T-helper 1 cell (primary cell): Measurements from ENCODE around the gene GJD4.

Experiments used
- DNase-seq, 5 donors: peaks; one replicate each; pipeline ENCODE4 v3.0.0-alpha.2; 2012 to 2020
- total RNA-seq, 4 donors: gene quantifications; one replicate each; lab custom pipeline; 2026; lab: John Stamatoyannopoulos, UW

GJD4 gene, protein sequence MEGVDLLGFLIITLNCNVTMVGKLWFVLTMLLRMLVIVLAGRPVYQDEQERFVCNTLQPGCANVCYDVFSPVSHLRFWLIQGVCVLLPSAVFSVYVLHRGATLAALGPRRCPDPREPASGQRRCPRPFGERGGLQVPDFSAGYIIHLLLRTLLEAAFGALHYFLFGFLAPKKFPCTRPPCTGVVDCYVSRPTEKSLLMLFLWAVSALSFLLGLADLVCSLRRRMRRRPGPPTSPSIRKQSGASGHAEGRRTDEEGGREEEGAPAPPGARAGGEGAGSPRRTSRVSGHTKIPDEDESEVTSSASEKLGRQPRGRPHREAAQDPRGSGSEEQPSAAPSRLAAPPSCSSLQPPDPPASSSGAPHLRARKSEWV
- total RNA-seq: 0 reads per million in 4 donors

DNA sequence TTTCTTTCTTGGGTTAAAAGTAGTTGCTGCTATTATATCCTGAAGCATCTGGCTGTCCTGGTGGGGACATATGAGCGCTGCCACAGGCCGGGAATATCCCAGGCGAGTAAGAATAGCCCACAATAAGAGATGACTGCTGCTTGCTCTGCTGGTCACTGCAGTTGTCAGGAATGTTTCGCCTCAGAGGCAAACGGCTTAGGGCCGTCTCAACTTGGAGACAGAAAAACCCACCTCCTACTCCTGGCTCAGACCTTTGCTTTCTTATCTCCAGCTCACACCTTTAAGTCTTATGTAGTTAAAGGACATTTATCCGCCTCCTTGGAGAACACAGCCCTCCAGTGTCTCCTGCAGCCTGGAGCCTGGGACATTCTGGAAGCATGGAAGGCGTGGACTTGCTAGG lies at the start of gene GJD4:
TSS of gene GJD4 (plus strand) at position 151 of the 400 bp plus-strand sequence. CDS start at position 378, 227 bp downstream.
- DNase-seq: no peak

DNA sequence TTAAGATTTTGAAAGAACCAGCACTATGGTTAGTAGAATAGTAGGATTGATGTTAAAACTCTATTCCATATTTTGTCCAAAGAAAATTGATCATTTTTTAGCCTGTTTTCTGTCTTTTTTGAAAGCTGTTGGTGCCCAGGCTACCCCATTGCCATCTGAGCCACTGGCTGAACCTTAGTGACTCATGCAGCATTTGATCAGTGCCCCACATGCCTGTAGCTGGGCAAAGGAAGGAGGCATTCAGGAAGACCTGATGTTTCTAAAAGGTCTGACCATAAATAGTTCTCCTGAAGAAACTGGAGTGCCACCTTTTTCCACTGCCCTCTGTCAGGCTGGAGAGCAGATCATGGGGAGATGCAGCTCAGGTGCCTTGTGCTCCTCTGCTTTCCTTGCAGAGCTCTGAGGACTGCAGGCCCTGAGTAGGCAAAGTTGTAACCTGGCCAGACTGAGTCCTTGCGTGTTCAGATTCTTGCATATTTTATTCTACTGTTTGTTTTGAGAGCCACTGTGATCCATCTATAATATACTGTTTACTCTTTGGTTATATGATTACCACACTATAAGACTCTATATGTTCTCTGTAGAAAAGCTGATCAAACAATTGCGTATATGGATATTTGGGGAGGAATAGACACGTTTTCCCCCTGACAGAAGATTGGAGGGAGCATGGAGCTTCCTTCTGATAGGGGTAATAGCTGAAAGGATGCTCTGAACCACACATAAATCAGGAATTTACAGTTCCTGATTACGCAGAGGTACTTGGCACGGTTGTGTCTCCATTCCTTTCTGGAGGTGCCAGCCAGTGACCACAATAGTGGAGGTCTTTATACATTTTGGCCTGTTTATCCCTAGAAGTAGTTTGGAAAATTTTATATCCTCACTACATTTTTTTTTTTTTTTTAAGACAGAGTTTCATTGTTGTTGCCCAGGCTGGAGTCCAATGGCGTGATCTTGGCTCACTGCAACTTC lies 48.9 kb upstream of the GJD4 start:
- DNase-seq: no peak

DNA sequence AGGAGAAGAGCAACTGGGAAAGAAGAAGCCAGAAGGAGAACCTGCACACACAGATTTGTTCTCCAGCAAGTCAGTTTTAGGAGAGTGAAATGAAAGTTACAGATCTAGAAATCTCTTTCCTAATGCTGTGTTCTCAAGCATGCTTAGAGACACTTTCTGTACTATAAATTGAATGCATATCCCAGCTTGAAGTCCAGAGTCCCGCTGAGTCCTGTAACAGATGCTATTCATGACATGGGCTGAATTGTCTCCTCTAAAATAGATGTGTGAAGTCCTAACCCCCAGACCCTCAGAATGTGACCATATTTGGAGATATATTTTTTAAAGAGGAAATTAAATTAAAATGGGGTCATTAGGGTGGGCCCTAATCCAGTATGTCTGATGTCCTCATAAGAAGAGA lies 46.9 kb upstream of the GJD4 start:
- DNase-seq: no peak

DNA sequence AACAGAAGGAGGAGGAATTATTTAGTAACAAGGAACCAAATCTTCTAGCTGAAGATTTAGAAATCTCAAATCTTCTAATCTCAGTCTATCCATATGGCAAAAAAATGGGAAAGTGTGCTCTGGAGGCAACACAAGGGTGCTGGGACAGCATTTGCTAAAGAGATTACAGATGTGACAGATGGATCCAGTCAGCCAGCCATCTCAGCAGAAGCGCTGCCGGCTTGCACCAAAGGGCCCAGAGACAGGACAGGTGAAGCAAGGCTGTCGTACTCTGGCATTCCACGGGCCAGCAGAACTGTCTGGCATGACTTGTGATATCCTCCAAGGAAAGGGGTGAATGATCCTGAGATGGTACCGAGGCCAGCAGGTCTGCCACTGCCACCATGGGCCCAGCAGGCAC lies 45.7 kb upstream of the GJD4 start:
- DNase-seq: no peak

DNA sequence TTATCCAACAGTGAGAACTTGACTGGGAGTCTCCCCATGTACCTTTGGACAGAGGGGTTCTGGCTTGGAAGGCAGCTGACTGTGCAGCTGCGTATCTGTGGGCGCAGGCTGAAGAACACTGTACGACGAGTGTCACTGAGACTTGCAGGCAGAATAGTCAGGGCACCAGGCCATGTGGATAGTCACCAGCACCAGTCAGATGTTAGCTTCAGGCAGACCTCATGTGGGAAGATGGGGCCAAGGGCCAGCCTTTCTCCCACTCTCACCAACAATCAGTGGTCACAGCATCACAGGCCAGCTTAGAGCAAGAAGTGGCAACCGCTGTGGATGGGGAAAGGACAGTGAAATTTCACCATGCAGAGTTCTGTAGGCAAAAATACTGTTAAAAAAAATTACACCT lies 43.4 kb upstream of the GJD4 start:
- DNase-seq: no peak

DNA sequence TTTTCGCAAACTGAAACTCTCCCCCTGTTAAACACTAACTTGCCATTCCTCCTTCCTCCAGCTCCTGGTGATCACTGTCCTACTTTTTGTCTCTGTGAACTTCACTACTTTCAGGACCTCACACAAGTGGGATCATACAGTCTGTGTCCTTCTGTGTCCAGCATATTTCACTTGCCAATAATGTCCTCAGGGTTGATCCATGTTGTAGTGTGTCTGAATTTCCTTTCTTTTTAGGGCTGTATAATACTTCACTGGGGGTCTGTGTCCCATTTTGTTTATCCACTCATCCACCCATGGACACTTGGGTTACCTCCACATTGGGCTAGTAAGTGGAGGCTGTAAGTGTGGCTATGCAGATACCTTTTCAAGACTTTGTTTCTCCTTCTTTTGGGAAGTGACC lies 42.7 kb upstream of the GJD4 start:
- no peak for DNase-seq

DNA sequence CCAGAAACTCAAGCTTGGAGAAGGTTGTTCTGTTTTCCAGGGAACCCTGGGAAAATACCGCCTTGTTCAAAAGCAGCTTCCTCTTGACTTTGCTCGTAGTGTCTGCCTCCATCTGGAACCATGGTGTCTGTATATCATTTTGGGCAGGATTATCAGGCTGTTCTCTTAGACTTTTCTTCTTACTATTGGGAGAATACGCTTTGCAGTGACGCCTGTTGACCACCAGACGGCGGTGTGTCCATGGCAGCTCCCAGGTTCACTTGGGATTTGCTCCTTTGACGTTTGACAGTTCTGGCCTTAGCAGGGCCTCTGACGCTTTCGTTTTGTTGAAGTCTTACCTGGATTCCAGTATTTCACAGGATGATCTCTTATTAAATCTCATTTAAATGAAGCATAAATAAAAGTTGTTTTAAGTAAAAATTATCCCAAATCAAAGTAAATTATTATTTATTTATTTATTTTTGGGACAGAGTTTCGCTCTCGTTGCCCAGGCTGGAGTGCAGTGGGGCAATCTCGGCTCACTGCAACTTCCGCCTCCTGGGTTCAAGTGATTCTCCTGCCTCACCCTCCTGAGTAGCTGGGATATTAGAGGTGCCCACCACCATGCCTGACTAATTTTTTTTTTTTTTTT lies 41.8 kb upstream of the GJD4 start:
- DNase-seq: peak in 3 of 5 donors; percentile 15 to 51 (median 23)

DNA sequence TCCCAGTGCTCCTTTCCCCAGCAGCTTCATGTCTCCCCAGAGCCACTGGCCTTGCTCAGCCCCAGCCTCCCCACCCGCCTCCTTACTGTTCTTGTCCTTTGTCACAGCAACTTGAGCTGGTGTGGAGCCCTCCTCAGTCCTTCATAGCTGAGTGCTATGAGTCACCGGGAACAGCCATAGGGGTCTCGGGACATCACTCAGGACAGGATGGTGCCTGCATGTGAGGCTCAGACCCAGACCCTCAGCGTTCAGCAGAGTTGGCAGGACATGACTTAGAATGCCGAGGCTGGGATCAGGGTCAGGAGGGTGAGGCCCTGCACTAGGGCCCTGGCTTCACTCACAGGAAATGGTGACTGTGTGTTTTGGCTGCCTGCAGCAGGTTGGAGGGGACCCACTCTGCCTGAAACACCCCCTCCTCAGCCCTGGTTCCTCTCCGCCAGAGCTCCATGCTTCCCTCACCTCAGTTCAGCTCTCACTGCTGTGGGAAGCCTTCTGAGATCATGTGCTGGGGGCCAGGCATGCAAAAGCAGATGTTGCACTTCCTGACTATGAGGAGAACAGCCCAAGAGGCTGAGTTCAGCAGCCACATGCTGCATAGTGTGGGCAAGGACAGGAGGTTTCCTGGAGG lies 40.7 kb upstream of the GJD4 start:
- DNase-seq: no peak

DNA sequence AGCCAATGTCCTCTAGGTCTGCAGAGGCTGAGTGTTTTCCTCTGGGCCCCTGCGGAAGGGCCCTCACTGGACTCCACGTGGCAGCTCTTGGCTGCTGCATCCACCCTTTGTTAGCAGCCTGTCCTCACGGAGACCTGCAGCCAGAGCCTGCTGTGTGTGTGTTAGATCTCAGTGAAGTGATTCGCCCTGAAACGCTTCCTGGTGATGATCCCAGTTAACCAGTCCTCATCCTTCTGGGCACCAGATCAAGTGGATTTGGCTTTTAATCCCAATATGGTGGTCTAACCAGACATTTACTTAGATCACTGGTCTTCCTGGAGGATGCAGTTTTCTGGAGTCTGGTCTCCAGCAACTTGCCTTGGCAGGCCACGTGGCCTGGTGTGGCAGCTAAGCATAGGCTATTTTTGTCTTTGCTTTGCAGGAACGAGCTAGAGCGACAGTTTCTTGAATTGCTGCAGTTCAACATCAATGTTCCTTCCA lies 39.5 kb upstream of the GJD4 start:
- no peak for DNase-seq

DNA sequence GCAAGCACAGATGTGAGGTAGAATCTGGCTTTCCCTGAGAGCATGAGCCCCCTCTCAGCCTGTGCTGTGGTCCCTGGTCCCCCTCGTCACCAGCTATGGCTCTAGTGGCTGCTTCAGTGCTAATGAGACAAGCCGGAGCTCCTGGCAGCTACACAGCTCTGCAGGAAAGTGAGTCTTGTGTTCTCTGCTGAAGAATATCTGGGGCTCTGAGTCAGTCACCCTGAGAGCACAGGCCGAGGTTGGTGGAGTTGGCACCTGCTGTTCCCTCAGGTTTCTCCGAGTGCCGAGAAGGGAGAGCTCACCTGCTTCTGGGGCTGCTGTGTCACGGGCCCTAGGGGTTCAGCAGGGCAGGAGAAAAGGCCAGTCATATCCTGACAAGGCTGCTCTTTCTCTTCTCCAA lies 37.2 kb upstream of the GJD4 start:
- DNase-seq: no peak

DNA sequence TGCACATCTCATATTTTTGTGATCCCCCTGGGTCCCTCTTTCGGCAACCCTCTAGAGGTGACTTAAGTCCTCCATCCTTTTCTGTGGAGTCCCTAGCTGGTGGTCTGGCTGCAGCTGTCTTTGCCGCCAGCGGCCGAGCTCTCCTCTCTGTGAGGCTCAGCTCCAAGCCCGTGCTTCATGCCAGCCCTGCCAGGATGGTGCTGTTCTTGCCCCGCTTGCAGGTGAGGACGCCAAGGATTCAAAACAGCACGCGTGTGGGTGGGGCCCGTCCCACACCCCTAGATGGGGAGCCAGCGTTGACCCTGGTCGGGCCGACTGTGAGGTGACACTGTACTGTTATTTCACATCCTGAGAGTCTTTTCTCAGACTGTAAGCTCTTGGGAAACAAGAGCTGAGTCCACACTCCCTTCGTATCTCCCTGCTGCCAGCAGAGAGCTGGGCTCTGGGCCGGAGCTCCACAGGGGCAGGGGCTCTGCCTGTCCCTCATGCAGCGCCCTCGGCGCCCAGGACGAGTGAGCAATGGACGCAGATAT lies 36.6 kb upstream of the GJD4 start:
- DNase-seq: no peak

DNA sequence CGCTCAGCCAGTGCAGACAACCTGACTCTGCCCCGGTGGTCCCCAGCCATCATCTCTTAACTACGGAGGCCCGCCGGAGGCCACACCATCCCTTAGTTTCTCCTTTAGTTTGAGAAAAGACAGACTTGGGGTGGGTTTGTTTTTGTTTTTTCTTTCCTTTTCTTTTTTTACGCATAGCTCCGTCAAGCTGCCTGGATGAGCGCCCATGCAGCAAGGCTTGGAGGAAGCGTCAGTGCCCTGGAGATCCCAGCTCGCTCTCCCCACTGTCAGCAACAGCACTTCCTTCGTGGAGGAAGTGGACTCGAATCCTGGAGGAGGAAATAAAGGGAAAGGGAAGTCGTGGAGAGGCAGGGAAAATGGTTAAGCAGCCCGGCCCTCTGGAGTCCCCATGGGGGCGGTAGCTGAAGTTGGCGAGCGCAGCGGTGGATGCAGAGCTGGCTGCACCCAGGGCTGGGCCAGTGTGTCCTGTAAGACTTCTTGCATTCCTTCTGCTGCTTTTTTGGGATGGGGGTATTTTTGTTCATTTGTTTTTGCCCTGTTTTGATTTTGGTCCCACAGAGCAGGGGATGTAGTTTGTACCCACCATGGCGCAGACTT lies 35.9 kb upstream of the GJD4 start:
- no peak for DNase-seq

DNA sequence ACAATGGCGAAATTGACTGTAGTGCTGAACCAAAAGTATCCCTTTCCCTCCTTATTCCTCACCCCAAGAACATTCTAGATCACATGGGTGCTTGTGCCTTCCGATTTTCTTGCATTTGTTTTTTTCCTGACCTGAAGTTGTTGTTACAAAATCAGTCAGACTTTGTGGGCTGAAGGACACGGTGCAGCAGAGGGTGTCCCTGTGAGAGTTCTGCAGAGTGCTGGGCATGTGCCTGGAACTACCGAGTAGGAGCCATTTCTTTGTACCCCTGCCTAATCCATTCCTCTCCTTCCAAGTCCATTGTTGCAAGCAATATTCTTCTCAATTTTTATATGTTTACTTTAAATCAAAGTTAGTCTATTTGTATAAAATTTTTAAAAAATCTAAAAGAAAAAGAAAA lies 35.3 kb upstream of the GJD4 start:
- no peak for DNase-seq

DNA sequence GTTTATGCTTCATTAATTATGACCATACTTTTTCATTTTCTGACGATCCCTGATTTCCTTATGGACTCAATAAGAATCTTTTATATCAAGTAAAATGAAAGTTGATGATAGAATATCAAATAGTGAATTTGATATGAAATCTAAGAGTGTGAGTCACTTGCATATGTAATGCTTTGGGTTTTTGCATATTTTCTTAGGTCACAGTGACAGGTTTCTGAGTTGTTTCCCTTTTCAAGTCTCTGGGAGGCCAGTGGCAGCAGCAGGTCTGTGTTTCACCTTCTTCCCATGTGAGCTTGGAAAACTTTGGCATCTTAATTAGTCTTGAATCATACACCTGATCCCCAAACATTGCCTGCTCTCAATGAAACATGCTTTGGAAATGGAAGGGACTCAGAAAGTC lies 34.7 kb upstream of the GJD4 start:
- DNase-seq: no peak

DNA sequence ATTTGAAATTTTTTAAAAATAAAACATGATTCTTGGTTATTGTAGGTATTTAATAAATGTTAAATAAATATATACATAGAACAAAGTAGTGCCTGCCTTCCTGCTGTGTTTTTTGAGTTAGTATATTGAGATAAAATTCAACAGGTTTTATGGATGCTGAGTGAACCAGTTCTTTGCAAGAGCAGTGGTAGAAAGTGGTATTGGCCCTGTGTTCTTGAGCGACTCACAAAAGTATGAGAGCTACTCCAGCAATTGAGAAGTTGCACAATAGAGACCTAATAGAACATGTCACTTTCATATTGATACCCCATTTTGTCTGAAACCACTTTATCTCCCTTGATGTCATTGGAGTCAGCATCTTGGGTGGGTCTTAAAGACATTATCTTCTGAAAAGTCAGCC lies 32.6 kb upstream of the GJD4 start:
- no peak for DNase-seq

DNA sequence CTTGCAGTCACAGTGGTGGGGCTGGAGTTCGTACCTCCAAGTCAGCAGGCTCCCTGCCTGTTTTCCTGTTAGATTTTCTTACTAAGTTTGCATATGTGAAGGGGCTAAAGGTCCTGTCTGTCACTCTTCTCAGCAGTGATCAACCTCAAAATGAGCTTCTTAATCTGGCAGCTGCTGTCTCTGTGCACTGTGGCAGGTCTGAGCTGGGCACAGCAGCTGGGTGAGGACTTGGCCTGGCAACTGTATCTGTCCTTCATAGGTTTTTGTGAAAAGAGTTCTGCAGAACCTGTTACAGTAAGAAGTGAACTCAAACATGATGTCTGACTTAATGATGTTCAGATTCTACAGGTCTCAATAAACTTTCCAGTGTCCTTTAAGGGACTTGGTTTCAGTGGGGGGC lies 31.3 kb upstream of the GJD4 start:
- no peak for DNase-seq

DNA sequence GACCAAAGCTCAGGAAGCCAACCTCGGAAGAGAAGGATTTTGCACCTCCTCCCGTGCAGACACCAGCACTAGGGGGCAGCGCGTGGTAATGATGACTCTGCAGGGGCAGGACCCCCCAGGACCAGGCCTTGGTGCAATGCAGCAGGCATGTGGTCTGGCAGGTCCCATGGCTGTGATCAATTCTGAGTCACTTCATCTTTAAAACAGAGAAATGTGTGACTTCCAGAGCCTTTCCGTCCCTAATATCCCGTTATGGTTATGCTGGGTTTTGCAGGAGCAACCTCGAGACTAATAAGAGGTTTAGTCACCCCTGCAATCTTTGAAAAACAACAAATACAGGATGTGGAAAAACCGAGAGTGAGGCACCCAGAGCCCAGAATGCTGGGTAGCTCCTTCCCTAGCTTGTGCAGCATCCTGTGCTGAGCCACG lies 30.2 kb upstream of the GJD4 start:
- no peak for DNase-seq

DNA sequence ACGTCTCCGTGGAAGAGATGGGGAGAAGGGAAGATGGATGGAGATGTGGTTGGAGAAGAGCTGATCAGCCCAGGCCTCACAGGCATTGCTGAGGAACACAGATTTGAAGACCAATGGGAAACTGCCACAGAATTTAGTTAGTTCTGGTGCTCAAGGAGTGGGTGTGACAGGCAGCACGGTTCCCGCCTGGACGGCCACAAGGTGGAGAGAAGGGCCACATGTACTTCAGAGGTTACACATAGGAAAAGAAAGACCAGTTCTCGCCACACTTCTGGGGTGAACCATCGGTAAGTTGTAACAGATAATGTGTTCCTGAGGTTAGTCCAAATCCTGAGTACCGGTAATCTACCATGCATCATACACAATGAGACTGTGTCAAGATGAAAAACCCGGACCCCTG lies 29.5 kb upstream of the GJD4 start:
- DNase-seq: no peak

DNA sequence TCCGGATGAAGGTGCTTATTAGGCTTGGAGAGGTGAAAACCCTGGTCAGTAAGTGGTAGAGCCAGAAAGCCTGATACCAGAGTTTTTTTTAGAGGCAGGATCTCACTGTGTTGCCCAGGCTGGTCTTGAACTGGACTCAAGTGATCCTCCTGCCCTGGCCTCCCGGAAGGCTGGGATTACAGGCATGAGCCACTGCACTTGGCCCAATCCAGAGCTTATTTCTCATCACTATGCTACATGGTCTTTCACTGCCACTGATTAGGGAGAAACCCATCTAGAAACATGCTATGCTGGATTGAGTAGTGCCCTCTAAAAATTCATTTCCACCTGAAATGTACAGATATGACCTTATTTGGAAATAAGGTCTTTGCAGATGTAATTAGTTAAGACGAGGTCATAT lies 28.4 kb upstream of the GJD4 start:
- DNase-seq: no peak

DNA sequence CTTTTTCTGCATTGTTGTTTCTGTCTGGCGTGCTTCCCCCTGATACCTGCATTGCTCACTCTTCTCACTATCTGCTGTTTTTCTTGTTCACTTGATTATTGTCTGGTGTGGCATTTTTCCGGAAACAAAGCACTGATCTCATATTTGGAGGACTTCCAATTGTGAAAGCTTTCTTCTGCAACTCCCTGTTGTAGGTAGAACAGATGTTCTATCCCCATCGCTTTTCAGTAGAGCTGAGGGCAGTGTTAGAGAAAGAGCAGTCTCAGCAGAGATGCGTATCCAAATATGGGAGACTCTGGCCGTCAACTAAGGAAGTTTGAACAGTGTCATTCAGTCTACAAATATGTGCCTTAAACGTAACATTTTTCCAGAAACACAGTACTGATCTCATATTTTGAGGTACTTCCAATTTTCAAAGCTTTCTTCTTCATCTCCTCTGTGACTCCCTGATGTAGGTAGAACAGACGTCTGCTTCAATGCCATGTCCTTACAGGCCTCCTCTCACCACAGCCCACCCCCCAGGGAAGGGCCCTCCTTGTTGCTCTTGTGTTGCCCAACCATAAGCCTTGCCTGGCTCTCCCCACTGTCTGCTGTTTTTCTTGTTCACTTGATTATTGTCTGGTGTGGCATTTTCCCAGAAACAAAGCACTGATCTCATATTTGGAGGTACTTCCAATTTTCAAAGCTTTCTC lies 27.1 kb upstream of the GJD4 start:
- no peak for DNase-seq

DNA sequence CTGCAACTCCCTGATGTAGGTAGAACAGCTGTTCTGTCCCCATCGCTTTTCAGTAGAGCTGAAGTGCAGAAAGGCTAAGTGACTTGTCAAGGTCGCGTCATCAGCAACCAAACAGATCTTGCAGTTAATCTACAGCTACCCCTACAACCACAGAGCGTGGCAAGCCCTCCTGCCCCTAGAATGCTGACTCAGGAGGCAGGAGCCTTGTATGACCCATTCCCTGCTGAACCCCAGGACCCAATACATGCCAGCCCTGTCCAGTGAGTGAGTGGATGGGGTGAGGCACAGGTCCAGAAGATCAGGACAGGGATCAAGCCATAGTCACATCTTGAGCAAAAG lies 26.6 kb upstream of the GJD4 start:
- no peak for DNase-seq

DNA sequence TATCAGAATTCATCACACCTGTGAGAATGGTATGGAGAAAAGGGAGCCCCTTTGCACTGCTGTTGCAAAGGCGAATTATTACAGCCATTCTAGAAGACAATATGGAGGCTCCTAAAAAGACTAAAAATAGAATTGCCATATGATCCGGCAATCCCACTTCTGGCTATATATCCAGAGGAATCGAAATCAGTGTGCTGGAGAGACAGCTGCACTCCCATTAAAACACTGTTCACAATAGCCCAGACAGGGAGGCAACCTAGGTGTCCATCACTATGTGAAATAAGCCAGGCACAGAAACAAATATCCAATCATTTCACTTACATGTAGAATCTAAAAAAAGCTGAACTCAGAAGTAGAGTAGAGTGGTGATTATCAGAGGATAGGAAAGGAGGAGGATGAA lies 26.0 kb upstream of the GJD4 start:
- no peak for DNase-seq
